ENCODE measurements around the gene FGR.
A peak's percentile ranks its signal among the peaks of the same experiment; 100 is the strongest.

The FGR gene

DNA sequence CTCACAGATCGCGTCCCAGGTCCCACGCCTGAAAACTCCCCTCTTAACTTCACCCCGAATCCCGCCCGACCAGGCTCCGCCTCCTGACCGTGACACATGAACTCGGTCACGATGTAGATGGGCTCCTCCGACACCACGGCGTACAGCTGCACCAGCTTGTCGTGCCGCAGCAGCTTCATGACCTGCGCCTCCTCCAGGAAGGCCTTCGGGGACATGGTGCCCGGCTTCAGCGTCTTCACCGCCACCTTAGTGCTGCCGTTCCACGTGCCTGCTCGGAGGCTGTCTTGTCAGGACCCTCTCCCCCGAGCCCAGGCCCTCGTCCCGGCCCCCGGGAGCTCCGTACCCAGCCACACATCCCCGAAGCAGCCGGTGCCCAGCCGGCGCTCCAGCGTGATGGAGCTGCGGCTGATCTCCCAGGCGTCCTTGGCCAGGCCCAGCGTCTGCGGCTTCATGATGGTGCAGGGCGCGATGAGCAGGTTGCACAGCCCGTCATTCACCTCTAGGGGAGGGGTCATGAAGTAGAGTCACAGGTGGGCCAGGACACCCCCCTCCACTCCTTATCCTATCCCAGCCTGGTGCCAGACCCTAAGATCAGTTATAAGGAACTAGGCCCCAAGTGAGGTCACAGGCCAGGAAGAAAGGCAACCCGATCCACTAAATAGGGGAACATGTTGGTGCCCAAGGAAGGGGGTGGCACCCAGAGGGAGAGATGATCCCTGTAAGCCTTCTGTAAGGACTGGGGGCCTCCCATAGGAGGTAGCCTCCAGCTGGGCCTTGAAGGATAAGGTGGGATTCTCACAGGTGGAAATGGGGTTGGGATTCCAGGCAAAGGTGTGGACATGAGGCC lies 19.4 kb downstream of the FGR start:
- DNase-seq: no peak

DNA sequence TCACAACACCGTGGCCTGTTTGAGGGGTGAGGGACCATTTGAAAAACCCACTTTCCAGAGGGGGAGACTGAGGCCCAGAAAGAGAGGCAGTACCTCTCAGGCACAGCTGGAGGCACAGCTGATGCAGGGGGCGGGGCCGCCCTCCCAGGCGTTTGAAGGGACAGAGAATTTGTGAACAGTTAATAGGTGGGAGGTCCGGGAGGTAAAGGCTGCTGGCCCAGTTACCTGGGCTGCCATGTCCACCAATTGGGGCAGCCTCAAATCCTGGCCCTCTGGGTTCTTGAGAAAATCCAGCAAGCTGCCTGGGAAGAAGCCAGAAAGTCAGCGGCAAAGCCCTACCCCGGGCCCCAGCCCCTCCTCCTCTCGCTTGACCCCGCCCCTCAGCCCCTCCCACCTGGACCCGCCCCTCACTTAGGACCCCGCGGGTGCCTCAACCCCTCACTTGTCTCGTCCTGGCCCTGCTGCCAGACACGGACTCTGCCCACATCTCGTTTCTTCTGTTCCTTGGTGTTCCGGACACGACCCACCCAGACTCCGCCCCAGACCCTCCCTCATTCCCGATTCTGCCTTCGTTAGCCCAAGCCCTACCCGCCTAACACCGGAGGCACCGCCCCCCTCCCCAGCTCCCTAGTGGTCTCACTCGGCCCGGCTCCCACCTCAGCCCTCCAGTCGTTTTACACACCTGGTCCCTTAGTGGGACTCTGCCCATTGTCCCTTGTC lies 20.2 kb downstream of the FGR start:
- DNase-seq: no peak

DNA sequence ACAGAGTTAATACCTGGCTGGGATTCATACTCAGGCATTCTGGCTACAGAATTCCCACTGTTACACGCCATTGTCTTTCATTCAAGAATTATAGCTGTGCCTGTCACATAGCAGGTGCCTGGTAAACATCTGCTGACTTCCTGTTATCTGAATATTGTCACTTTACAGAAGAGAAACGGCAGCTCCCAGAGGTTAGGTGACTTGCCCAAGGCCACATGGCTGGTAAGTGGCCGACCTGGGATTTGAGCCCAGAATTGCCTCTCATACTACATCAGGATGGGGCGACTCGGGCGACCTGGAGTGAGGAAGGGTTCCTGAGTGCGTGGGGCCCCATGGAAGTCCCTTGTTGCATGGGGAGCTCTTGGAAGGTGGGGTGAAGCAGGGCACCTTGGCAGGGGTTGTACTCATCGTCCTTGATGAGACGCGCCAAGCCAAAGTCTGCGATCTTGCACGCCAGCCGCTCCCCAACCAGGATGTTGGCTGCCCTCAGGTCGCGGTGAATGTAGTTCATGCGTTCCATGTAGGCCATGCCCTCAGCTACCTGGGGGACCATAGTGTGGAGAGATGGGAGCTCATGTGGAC lies 20.9 kb downstream of the FGR start:
- DNase-seq: no peak

DNA sequence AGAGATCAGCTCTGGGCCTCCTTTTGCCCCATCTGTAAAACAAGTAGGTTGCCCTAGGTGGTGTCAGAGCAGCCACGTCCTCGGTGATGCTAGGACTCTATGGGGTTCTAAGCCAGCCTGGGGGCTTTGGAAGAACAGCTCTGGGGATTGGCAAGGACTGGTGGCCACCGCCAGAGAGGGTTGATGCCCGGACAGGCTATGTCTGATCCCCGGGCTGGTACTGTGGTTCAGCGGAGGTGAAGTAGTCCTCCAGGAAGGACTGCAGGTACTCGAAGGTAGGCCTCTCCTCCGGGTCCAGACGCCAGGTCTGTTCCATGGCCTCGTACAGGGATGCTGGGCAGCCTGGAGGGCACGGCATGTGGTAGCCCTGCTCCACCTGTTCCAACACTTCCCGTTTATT lies 22.3 kb downstream of the FGR start:
- DNase-seq: no peak

DNA sequence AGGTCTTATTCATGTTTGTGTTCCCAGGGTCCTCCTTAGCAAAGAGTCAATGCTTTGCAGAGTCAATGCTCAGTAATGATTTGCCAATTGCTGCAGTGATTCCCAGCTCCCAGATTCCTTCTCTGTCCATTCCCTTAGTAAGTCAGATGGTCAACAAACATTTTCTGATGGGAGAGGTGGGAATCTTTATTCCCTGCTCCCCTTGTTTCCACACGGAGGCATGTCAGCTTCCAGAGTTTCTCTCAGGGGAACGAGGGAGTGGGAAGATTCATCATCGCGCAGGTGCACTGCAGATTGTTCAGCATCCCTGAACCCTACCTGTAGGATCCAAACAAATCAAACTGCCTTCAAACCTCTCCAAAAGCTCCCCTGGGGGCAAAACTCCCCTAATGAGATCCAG lies 23.5 kb downstream of the FGR start:
- no peak for DNase-seq

DNA sequence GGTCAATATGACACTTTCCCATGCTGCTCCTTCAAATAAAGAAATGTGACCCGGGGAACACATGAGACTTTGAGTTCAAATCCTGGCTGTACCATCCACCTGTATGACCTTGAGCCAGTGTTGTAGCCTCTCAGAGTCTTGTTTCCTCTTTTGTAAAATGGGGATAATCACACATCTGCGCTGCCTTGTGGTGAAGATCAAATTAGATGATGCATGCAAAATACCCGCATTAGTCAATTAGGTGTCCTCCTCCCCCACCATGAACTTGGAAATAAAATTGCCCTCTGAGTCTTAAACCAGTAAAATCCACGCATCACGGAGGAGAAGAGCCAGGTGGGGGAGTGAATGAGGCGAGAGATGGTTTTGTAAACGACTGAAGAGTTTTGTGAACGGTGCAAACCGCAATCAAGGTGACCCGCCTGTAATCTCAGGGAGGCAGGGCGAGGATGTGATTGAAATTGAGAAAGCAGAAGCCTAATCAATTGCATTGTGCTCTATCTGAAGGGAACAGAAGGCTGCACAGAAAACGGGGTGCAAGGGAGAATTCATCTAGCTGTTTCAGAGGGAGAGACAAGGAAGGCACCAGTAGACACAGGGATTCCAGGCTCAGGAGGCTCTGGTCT lies 25.3 kb downstream of the FGR start:
- DNase-seq: no peak

DNA sequence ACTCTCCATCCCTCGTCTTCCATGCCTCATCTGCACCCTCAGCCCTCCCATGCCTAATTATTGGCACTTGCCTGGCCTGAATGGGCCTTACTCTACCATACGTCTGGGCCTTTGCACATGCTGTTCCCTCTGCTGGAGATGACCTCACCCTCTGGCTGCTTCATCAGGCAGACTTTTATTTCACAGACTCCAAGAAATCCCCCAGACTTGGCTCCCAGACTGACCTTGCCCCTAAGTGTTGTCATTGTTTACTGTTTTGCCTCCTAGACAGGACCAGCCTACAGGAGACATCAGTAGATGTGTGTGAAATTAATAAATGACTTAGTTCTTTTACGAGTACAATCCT lies 25.8 kb downstream of the FGR start:
- DNase-seq: no peak

DNA sequence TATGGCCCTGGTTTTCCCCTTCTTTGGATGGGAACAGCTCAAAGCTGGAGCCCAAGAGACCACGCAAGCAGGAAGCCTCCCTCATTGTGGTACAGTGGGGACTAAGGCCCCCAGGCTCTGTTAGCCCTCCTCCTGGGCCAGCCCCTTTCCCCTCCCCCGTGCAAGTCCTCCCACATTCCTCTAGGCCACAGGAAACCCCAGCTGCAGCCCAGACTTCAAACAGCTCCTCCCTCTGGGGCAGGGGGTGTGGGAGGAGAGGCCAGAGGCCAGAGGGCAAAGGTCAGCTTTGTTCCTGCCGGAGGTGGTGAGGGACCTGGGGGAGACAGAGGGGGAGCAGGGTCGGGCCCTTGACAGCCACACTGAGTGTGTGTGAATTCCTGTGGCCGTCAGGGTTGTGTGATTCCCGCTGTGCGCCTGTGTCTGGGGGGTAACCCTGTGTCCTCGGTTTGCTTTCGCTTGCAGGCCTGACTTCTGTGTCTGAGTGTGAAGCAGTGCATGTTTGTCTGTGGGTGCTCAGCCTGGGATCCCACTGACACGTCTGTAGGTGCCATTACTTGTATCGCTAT lies 27.7 kb downstream of the FGR start:
- DNase-seq: no peak

DNA sequence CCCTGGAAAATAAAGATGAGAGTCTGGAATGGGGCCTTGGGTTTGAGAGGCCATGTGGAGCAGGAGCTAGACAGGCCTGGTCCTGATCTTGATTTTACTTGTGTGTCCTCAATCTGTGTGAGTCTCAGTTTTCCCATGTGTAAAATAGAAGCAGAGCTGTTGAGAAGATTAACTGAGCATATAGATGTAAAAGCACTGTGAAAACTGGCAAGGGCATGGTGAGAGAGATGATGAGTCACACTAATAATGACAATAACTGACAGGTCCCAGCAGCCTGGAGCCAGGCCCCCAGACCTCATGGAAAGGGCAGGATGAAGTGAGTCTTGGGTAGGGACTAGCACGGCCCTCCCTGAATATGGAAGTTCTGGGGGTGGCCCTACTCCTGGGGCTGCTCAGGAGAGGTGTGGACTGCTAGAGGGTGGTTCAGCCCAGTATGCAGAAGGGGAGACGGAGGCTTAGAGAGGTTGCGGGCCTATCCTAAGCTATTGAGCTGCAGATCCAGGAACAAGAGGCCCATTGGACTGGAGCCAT lies 28.2 kb downstream of the FGR start:
- DNase-seq: no peak

DNA sequence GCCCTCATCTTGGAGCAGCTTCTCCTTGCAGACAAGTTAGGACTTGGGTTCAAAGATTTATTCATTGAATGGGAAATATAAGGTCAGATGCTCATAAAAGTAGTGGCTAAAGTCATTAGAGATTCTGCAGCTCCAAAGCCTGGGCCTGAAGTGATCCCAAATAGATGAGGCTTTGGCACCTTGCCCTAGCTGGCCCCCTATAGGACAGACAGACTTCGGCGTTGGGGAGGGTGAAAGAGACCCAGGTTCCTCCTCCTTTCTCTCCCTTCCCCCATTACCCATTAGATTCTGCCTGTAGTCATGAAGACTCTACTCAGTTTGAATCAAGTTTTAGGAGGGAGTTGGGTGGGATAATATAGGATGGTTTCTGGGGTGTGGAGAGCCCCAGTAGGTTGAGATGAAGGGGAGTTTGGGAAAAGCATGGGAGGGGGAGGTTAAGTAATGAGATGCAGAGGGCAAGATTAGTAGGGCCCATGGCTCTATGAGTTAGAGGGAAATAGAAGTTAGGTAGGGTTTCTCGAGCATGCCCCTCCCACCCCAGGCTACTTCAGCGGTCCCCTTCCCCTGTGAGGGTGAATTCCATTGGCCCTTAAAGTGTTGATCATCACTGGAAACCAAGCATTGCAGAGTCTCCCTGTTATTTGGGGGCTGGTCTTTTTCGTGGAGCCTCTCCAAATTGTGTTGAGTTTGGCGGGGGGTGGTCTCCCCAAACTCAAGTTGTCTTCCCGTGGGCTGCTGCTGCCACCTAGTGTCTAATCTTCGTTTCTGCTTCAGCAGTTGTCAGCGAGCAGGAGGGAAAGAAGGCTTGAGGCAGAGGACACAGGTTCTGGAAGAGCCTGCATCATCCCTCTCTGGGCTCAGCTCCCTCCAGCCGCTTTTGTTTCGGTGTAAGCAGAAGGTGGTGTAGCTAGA lies 28.9 kb downstream of the FGR start:
- peak; percentile 32 to 48 for DNase-seq

DNA sequence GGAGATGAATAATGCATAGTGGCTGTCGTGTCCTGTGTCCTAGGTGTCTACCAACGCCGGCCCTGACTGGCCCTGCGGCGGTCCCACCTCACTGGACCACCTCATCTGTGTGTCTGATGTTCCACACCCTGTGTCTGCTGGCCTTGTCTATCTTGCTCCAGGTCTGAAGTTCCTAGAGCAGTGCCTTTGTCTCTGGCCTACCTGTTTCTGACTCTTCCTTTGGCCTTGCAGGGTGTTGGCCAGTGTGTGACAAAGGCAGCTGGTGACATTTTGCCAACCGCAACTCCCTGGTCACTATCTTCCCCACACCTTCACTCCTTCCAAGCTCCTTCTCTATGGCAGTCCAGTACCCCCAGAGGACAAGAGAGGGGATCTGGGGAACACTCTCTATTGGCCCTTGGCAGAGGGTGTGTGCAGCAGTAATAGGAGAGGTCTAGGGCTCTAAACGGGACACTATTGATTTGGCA lies 29.7 kb downstream of the FGR start:
- no peak for DNase-seq

DNA sequence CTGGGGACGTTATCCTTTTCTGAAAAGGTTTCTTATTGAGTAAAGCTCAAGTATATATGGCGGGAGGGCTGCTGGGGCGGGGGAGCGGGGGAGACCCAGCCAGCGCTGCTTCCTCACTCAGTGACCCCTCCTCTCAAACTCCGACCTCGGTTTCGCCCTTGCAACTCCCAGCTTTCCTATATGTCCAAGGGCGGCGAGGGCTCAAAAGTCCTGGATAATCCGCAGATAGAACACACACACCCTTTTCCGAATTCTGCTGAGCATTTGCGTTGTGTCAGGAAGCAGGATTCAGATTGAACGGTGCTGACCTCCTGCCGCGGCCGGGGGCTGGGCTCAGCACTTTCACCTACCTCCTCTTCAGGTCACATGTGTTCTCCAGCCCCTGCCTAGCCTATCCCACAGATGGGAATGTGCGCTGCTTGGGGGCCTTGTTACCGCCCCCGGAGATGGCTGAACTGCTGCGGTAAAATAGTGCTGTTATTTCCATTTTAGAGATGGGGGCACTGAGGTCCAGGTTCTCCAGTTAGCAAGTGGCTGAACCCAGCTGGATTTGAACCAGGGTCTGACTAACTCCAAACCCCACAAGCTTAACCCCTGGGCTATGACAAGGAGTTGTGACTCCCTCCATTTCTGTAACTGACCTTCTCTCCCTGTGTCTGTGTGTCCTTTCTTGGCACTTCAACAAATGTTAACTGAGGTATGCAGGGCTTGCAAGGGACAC lies 30.2 kb downstream of the FGR start:
- DNase-seq: no peak

DNA sequence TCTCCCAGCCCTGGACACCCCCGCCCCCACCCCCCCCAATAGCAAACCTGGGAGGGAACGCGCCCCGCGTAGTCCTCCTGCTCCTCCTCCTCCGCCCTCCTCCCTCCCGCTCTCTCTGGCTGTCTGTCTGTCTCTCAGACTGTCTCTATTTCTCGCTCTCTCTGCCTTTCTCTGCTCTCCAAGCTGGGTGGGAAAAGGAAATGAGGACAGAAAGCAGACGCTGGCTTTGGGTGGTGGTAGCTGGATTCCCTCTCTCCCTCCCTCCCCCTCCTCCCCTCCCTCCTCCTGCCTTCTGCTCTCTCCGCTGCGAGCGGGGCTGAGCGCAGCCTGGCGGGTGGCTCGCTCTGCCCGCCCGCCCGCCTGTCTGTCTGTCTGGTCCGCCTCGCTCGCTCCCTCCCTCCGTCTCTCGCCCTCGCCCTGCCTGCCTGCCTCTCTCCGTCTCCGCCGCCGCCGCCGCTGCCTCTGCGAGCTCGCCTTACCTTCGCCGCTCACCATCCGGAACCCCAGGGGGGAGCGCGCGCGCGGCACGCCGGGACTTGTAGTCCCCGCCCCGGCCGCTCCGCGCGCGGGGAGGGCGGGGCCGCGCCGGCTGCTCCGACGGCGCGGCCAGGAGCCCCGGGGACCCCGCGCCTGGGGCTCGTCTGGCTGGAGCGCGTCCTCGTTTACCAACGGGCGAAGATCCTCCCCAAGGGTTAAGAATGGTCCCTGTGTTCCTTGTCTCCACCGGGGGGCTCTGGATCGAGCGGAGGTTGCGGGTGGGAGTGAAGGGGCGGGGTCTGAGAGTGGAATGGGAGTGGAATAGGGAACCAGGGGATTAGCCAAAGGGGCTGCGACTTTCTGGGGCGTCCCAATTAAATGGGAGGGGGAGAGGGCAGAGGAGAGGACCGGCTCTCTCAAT lies 31.1 kb downstream of the FGR start, which contains the start of gene AHDC1:
Gene AHDC1 (minus strand): TSS at position 464 of the 898 bp plus-strand sequence. CDS start 52,029 bp downstream, outside the sequence.
- DNase-seq: peak; percentile 61 to 67

DNA sequence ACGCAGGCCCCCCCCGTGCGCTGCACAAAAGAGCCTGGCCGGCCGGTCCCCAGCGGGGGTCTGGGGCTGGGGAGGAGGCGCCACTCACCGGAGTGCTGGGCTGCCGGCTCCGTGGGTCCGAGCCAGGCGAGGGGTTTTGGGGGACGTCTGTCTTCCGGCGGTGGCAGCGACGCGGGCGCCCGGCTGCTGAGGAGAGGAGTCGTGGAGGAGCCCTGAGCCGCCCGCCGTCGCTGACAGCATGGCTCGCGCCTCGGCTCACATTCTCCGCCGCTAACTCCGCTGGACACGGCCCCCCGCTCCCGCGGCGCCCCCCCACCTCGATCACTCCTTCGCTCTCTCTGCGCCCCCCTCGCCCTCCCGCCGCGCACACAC lies 31.7 kb downstream of the FGR start:
- DNase-seq: no peak

DNA sequence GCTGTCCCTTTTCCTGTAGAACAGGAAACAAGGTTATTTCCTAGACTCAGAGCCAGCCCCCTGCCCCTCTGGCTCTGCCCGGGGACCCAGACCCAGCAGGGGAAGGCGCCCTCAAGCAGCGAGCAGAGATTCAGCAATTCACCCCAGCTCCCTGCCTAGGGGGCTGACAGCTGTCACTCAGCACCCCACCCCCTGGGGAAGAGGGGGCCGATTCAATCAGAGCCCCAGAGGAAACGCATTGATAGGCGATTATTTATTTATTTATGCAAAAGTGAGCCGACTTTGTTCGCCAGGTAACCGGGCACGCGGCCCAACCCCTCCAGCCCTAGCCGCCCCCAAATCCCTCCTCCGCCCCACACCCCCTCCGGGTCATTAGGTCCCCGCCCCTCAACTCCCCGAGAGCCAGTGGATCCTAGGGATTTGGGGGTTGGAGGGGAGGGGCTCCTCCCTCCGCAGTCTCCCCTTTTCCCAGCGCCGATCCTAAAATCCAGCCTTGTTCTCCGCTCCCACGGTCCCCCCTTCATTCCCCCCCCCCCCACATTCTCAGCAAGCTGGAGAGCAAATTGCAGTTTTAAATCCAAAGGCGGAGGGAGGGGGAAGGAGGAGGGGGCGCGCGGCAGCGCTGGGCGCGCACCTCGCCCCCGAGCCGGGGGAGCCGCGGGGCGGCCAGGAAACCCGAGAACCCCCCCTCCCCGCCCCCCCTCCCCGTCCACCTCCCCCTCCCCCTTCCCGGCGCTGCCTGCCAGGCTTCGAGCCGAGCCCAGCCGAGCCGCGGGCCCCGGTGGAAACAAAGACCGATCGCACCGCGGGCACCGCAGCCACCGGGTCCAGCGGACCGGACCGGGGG lies 32.3 kb downstream of the FGR start:
- no peak for DNase-seq

DNA sequence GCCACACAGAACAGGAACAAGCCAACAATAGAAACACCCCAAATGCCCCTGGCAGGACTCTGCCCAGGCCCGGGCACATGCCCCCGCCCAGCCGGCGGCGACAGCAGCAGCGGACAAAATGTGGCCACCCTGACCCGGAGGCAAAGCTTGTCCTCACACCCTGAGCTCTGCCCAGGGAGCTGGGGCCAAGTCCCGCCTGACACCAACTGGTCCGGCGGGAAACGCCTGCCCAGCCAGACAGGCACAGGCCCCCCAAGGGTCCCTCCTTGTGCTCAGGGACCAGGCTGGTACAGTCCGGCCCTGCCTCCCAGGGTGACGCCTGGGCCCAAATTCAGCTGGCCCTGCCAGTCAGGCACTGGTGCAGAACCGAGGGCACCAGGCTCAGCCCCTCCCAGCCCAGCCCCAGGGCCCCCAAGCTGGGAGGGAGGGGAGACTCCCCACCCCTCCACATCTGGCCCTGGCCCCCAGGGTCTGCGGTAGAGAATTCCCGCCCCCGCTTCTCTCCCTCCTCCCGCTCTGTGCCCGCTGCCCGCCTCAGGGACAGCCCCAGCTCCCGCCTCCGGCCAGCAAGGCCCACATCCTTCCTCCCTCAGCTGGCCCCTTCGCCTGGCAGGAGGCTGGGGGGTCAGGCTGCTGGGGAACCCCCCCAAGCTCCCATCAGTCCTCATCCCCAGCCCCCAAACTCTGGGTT lies 33.1 kb downstream of the FGR start:
- peak; percentile 22 to 23 for DNase-seq

DNA sequence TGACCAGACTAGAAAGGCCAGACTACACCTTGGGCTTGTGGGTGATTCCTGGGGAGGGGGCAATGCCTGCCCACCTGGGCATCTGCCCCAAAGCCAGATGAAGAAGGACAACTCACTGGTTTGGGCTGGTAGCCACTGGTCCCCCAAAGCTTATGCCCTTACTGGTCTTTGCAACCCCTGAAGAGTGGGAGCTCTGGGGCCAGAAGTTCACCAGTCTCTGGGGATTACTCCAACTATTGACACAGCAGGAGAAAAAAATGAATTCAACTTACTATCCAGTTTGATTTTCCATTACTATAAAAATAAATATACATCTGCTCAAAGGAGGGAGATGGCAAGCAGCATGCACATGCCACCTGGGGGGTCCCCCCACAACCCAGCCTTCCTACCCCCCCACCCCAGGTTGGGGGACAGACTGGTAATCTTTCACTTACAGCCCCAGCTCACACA lies 33.6 kb downstream of the FGR start:
- DNase-seq: no peak

DNA sequence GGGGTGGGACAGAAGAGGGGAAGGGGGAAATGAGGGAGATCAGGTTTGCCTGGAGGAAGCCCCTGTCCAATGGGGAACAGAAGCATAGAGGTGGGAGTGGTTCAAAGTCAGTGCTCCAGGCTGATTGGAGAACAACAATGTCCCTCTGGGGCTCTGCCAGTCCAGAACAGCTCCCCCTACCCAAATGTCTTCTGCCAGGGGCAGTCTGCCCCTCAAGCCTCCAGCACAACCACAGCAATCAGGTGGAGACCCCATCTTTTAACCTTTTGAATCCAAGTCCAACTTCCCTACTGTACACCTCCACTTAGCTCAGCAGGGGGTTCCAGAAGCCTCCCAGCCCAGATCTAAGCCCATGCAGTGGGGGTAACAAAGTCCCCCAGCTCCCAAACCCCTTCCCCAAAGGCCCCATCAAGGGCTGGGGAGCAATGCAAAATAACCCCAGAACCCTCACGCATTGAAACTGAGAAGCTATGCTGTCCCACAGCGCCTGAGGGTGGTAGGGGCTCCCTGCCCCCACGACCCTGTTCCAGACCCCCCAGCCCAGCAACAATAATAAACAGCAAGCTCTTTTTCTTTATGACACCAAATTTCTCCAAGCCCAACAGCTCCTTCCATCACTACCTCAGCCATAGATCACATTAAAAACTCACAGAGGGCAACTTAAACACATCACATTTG lies 34.3 kb downstream of the FGR start:
- DNase-seq: no peak
